ENCODE measurements around the gene TBC1D10B. TPM values are rescaled to one million over a fixed set of nuclear protein-coding genes. Genes with fewer than 3 reads are reported as not detected.
A peak's percentile ranks its signal among the peaks of the same experiment; 100 is the strongest.
"Not testable (repeated sequence)": the region's sequence is repeated elsewhere in the genome, so short reads cannot be mapped to it uniquely, and the experiment has no call there.

Gene TBC1D10B
- total RNA-seq, 2 donors from 2014 or later: 27.8 to 29.8 TPM

- no peak for DNase-seq (ENCODE audit: low spot score)
- intact Hi-C loops (cut with DNase I): no loop called here
These were observed 28.6 kb upstream of the TBC1D10B start for GRCh38 chr16:30398661-30399434.

GRCh38 chr16:30397776-30398660 is 27.7 kb upstream of the TBC1D10B start:
- intact Hi-C loops (cut with DNase I): no loop called here
- DNase-seq (ENCODE audit: low spot score): no peak

GRCh38 chr16:30397056-30397455 is 26.8 kb upstream of the TBC1D10B start:
- no peak for DNase-seq (ENCODE audit: low spot score)
- intact Hi-C loops (cut with DNase I): no loop called here

- DNase-seq (ENCODE audit: low spot score); intact Hi-C loops (cut with DNase I): not testable (repeated sequence)
These were observed 26.3 kb upstream of the TBC1D10B start for GRCh38 chr16:30396627-30397026.

- no peak for DNase-seq (ENCODE audit: low spot score)
- intact Hi-C loops (cut with DNase I): no loop called here
These were observed 25.8 kb upstream of the TBC1D10B start for GRCh38 chr16:30395992-30396585.

- intact Hi-C loops (cut with DNase I): no loop called here
- peak; percentile 97 for DNase-seq (ENCODE audit: low spot score)
These were observed 25.1 kb upstream of the TBC1D10B start, which contains the start of gene ZNF48 for GRCh38 chr16:30395155-30395991. TSS of gene ZNF48 (plus strand) at chr16:30395420. CDS start at chr16:30395795, 375 bp downstream.

- intact Hi-C loops (cut with DNase I): no loop called here
- no peak for DNase-seq (ENCODE audit: low spot score)
These were observed 24.4 kb upstream of the TBC1D10B start for GRCh38 chr16:30394592-30395154.

- intact Hi-C loops (cut with DNase I): no loop called here
- DNase-seq (ENCODE audit: low spot score): no peak
These were observed 13.2 kb upstream of the TBC1D10B start for GRCh38 chr16:30383521-30383920.

- no peak for DNase-seq (ENCODE audit: low spot score)
- intact Hi-C loops (cut with DNase I): no loop called here
These were observed 12.0 kb upstream of the TBC1D10B start, which contains the start of gene SEPTIN1 for GRCh38 chr16:30382111-30382881. TSS of gene SEPTIN1 (minus strand) at chr16:30382561. CDS start at chr16:30382542, 19 bp downstream.

- no peak for DNase-seq (ENCODE audit: low spot score)
- intact Hi-C loops (cut with DNase I): no loop called here
These were observed 11.2 kb upstream of the TBC1D10B start for GRCh38 chr16:30381291-30382041.

- intact Hi-C loops (cut with DNase I): no loop called here
- no peak for DNase-seq (ENCODE audit: low spot score)
These were observed 10.5 kb upstream of the TBC1D10B start for GRCh38 chr16:30380803-30381208.

- DNase-seq (ENCODE audit: low spot score): no peak
- intact Hi-C loops (cut with DNase I): no loop called here
These were observed 9.9 kb upstream of the TBC1D10B start for GRCh38 chr16:30380072-30380802.

- no peak for DNase-seq (ENCODE audit: low spot score)
- intact Hi-C loops (cut with DNase I): loop anchor here in 1 of 2 donors (5.0 kb wide), 1 partner anchor 1222 kb away; no protein-coding TSS in a partner anchor
These were observed 9.0 kb upstream of the TBC1D10B start for GRCh38 chr16:30379158-30379783.

GRCh38 chr16:30378236-30379157 is 8.2 kb upstream of the TBC1D10B start:
- intact Hi-C loops (cut with DNase I): loop anchor here in 1 of 2 donors (5.0 kb wide), 1 partner anchor 1221 kb away; no protein-coding TSS in a partner anchor
- DNase-seq (ENCODE audit: low spot score): peak; percentile 100

- intact Hi-C loops (cut with DNase I): loop anchor here in 1 of 2 donors (5.0 kb wide), 1 partner anchor 1221 kb away; no protein-coding TSS in a partner anchor
- DNase-seq (ENCODE audit: low spot score): peak; percentile 98
These were observed 7.5 kb upstream of the TBC1D10B start for GRCh38 chr16:30377812-30378235.
